Loucy (cell line): ENCODE measurements around the gene DYNC1I2.

Source experiments
- CTCF ChIP-seq: fragments of 200-600 bp; sonication (generic); conservative IDR thresholded peaks from 2 replicates; pipeline ENCODE4 v1.5.1; 2014; ENCODE audit warnings: mild to moderate bottlenecking, antibody characterized with exemption, low read length
- EZH2phosphoT487 ChIP-seq: fragments of 200-600 bp; IDR thresholded peaks from 2 replicates; pipeline ENCODE4 v1.6.1; 2018; ENCODE audit warnings: antibody characterized with exemption, mild to moderate bottlenecking, moderate library complexity, borderline replicate concordance

- TF ChIP-seq CTCF (no peak), EZH2phosphoT487 (no peak)
These were observed 67.1 kb downstream of the DYNC1I2 start for GRCh38 chr2:171754254-171754939.
